MCF 10A (cell line): ENCODE data around the gene AP2S1. TPM values are rescaled to one million over a fixed set of nuclear protein-coding genes. Genes with fewer than 3 reads are reported as not detected.
"Not testable (repeated sequence)": the region's sequence is repeated elsewhere in the genome, so short reads cannot be mapped to it uniquely, and the experiment has no call there.

Experiments used
- BruUV-seq: library from RNA; stranded (reverse); fragments of 400-500 nt; replicated peaks from 2 replicates; lab custom pipeline; 2021; lab: Mats Ljungman, UMichigan
- CTCF ChIA-PET: fragments of 300-600 bp; sonication (Branson Sonifier 250); formaldehyde crosslinking; extraction: SDS; loops from one replicate; lab custom pipeline; 2021; ENCODE audit warnings: antibody characterized with exemption, inconsistent platforms; lab: Yijun Ruan, JAX
- POLR2A ChIA-PET: fragments of 300-600, 350-650 bp; sonication (Branson Sonifier 250); formaldehyde crosslinking; extraction: SDS; loops from one replicate; lab custom pipeline; 2020; ENCODE audit warnings: antibody characterized with exemption, inconsistent platforms; lab: Yijun Ruan, JAX
- DNase-seq: peaks from one replicate; pipeline ENCODE4 v3.0.0-alpha.2; 2018; ENCODE audit not compliant: unreplicated experiment
- H3K27ac Mint-ChIP-seq: one replicate; pipeline ENCODE4 v1.8.0; 2022; ENCODE audit warnings: mild to moderate bottlenecking, low read depth, mixed read lengths; ENCODE audit not compliant: unreplicated experiment
- H3K27me3 Mint-ChIP-seq: one replicate; pipeline ENCODE4 v1.8.0; 2022; ENCODE audit warnings: mixed read lengths; ENCODE audit not compliant: insufficient read depth, unreplicated experiment
- H3K36me3 Mint-ChIP-seq: one replicate; pipeline ENCODE4 v1.8.0; 2022; ENCODE audit warnings: mild to moderate bottlenecking, moderate library complexity, mixed read lengths; ENCODE audit not compliant: insufficient read depth, unreplicated experiment
- H3K4me1 Mint-ChIP-seq: one replicate; pipeline ENCODE4 v1.8.0; 2022; ENCODE audit warnings: mixed read lengths; ENCODE audit not compliant: insufficient read depth, unreplicated experiment
- H3K4me3 Mint-ChIP-seq: one replicate; pipeline ENCODE4 v1.8.0; 2022; ENCODE audit warnings: mild to moderate bottlenecking, moderate library complexity, mixed read lengths; ENCODE audit not compliant: unreplicated experiment
- H3K9me3 Mint-ChIP-seq: one replicate; pipeline ENCODE4 v1.8.0; 2022; ENCODE audit warnings: mixed read lengths; ENCODE audit not compliant: unreplicated experiment
- intact Hi-C: fragments of 100-400 bp; cut with micrococcal nuclease; formaldehyde crosslinking; loops from 2 replicates; pipeline ENCODE4 v1.14.1; 2022
- total RNA-seq: library from RNA; stranded (reverse); gene quantifications from 2 replicates; pipeline ENCODE4 v1.2.3, GENCODE V29; 2022
- TF ChIP-seq, protein P1 (sequence below): fragments of 200-600 bp; IDR thresholded peaks from one replicate; pipeline ENCODE4 v1.8.0; 2022; ENCODE audit warnings: antibody characterized with exemption, mild to moderate bottlenecking; ENCODE audit not compliant: unreplicated experiment

AP2S1 gene
- total RNA-seq, 1 experiment from 2014 or later: 252 TPM

DNA sequence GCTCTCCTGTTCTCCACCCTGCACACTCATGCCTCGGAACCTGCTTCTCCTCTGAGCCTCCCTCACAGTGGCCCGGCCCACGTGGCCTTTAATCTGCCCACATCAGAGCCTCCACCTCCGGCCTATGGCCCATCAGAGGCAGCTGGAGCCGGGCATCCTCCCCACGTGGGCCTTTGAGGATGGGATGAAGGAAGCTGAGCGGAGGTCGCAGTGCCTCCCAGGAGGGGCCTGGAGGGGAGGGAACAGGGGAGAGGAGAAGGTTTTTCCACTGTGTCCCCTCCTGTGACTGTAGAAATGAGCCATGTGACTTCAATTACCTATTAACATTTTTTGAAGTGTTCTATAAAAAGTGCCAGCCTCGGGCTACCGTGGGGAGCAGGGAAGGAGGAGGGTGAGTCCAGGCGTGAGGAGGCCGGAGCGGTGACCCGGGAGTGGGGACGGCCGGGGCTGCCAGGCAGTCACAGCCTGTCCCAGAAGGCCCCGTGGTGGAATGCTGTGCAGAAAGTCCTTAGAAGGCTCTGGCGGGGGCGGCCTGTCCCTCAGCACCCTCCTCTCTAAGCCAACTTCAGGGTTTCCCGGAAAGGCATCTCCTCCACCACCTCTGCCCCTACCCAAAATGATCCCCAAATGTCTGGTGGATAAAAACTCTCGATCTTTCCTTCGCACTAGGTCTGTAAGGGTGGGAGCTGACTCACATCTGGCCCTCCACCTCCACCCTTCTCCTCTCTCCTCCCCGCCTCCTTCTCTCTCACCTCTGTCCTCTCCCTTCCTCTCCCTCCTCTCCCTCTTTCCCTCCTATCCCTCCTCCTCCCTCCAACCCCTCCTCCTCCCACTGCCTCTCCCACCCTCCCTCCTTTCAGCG, 37.4 kb downstream of the AP2S1 start:
- H3K27ac Mint-ChIP-seq: no peak overlapping the region
- no peaks in the 10 kb centered on the region for H3K27me3 Mint-ChIP-seq
- H3K36me3 Mint-ChIP-seq: no peaks in the 10 kb centered on the region
- intact Hi-C loops: no loop called here
- H3K4me3 Mint-ChIP-seq: no peak overlapping the region
- no peaks in the 10 kb centered on the region for H3K9me3 Mint-ChIP-seq
- ChIA-PET POLR2A (no interaction called here), CTCF (no interaction called here)
- DNase-seq: no peak
- no TSS peak for BruUV-seq
- TF ChIP-seq, protein P1, sequence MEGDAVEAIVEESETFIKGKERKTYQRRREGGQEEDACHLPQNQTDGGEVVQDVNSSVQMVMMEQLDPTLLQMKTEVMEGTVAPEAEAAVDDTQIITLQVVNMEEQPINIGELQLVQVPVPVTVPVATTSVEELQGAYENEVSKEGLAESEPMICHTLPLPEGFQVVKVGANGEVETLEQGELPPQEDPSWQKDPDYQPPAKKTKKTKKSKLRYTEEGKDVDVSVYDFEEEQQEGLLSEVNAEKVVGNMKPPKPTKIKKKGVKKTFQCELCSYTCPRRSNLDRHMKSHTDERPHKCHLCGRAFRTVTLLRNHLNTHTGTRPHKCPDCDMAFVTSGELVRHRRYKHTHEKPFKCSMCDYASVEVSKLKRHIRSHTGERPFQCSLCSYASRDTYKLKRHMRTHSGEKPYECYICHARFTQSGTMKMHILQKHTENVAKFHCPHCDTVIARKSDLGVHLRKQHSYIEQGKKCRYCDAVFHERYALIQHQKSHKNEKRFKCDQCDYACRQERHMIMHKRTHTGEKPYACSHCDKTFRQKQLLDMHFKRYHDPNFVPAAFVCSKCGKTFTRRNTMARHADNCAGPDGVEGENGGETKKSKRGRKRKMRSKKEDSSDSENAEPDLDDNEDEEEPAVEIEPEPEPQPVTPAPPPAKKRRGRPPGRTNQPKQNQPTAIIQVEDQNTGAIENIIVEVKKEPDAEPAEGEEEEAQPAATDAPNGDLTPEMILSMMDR: no peak
- peaks cover 8% of the 10 kb centered on the region for H3K4me1 Mint-ChIP-seq

DNA sequence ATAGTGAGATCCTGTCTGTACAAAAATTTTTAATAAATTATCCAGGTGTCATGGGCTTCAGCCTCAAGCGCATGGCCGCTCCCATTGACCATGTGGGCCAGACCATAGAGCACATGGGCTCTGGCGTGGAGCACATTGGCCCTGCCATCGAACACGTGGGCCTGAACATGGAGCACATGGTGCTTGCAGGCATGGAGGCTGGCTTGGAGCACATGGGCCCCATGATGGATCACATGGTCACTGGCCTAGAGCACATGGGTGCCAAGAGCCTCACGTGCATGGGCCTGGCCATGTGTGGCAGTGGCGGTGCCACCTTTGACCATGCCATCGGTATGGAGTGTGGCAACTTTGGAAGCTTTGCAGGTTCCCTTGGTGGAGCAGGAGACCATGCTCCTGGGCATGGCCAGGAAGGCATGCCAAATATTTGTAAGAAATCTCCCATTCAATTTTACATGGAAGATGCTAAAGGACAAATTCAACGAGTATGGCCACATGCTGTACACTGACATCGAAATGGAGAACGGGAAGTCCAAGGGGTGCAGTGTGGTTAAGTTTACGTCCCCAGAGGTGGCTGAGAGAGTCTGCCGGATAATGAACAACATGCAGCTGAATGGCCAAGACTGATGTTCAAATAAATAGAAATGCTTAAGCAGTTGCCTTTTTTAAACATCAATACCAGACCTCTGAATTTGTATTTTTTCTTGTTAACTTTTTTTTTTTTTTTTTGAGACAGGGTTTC, 40.9 kb downstream of the AP2S1 start:
- ChIA-PET POLR2A (no interaction called here), CTCF (no interaction called here)
- BruUV-seq: no TSS peak
- TF ChIP-seq, protein P1: no peak
- Mint-ChIP-seq H3K9me3 (no peaks in the 10 kb centered on the region), H3K27me3 (no peaks in the 10 kb centered on the region), H3K4me1 (peaks cover 8% of the 10 kb centered on the region), H3K27ac (no peak overlapping the region), H3K36me3 (no peaks in the 10 kb centered on the region), H3K4me3 (no peak overlapping the region)
- intact Hi-C loops: no loop called here
- no peak for DNase-seq

DNA sequence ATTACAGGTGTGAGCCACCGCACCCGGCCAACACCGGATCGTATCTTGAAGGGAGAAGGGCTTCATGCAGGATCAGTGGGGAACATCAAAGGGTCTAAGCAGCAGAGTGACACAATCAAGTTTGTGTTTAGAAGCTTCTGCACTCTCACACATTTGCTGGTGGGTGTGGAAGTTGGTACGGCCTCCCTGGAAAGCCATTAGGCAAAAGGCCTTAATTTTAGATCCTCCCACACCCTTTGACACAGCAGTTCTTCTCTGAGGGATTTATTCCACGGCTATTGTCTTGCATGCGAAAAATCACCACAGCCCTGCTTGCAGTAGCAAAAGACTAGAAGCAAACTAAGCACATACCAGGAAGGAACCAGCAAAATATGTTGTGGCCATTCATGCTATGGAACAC, 44.0 kb downstream of the AP2S1 start:
- TF ChIP-seq, protein P1: no peak
- H3K27ac Mint-ChIP-seq: no peak overlapping the region
- POLR2A ChIA-PET: no interaction called here
- H3K36me3 Mint-ChIP-seq: no peaks in the 10 kb centered on the region
- H3K27me3 Mint-ChIP-seq: no peaks in the 10 kb centered on the region
- no peak overlapping the region for H3K4me3 Mint-ChIP-seq
- H3K9me3 Mint-ChIP-seq: no peaks in the 10 kb centered on the region
- CTCF ChIA-PET: interaction anchor here (0.6 to 2.9 kb wide), 3 partner anchors 24 to 888 kb away, joined by 3 to 13 read pairs (median 4); no protein-coding TSS in a partner anchor
- no TSS peak for BruUV-seq
- DNase-seq: no peak
- no peaks in the 10 kb centered on the region for H3K4me1 Mint-ChIP-seq
- intact Hi-C loops: no loop called here

DNA sequence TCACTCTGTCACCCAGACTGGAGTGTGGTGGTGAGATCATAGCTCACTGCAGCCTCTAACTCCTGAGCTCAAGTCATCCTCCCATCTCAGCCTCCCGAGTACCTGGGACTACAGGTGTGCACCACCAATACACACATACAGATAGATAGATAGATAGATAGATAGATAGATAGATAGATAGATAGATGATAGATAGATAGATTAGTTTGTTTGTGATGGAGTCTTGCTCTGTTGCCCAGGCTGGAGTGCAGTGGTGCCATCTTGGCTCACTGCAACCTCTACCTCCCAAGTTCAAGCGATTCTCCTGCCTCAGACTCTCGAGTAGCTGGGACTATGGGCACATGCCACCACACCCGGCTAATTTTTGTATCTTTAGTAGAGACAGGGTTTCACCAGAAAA, 46.2 kb downstream of the AP2S1 start:
- H3K4me3 Mint-ChIP-seq, H3K27me3 Mint-ChIP-seq, intact Hi-C loops, H3K27ac Mint-ChIP-seq, BruUV-seq, H3K4me1 Mint-ChIP-seq, H3K36me3 Mint-ChIP-seq, DNase-seq, H3K9me3 Mint-ChIP-seq: not testable (repeated sequence)
- CTCF ChIA-PET: interaction anchor here (0.6 to 2.9 kb wide), 3 partner anchors 36 to 209 kb away, joined by 3 to 13 read pairs (median 6); no protein-coding TSS in a partner anchor
- POLR2A ChIA-PET: interaction anchor here (0.7 to 1.2 kb wide), 4 partner anchors 8 to 1086 kb away, joined by 3 to 4 read pairs (median 3); partner anchors contain the start of gene SLC1A5
